GM12801 (cell line): ENCODE measurements around the gene RPUSD1.

Experiments used
- CTCF ChIP-seq: IDR thresholded peaks from one replicate; pipeline ENCODE4 v1.5.1; 2011; ENCODE audit warnings: control low read depth; ENCODE audit not compliant: insufficient read length; ENCODE audit errors: extremely low read depth

Gene RPUSD1

GRCh38 chr16:764184-764750, 23.9 kb downstream of the RPUSD1 start:
- no peak for TF ChIP-seq CTCF

- TF ChIP-seq CTCF = no peak
Observed at GRCh38 chr16:763369-764183, 24.6 kb downstream of the RPUSD1 start.

- TF ChIP-seq CTCF = no peak
Observed at GRCh38 chr16:762595-763268, 25.4 kb downstream of the RPUSD1 start.

GRCh38 chr16:761625-762513, 26.3 kb downstream of the RPUSD1 start:
- TF ChIP-seq CTCF = no peak

GRCh38 chr16:760545-761343, 27.4 kb downstream of the RPUSD1 start, which contains the start of gene MSLN:
Gene MSLN, plus strand, starts transcription at chr16:760734. Its CDS starts 1,947 bp downstream, at chr16:762681.
- no peak for TF ChIP-seq CTCF

GRCh38 chr16:760065-760464, 28.1 kb downstream of the RPUSD1 start:
- TF ChIP-seq CTCF = no peak
